NCI-H524 (cell line): ENCODE data around the gene ZNF76.

Source experiments
- DNase-seq, 2 experiments: peaks; one replicate each; lab custom pipeline; 2025; lab: John Stamatoyannopoulos, UW

The ZNF76 gene

DNA sequence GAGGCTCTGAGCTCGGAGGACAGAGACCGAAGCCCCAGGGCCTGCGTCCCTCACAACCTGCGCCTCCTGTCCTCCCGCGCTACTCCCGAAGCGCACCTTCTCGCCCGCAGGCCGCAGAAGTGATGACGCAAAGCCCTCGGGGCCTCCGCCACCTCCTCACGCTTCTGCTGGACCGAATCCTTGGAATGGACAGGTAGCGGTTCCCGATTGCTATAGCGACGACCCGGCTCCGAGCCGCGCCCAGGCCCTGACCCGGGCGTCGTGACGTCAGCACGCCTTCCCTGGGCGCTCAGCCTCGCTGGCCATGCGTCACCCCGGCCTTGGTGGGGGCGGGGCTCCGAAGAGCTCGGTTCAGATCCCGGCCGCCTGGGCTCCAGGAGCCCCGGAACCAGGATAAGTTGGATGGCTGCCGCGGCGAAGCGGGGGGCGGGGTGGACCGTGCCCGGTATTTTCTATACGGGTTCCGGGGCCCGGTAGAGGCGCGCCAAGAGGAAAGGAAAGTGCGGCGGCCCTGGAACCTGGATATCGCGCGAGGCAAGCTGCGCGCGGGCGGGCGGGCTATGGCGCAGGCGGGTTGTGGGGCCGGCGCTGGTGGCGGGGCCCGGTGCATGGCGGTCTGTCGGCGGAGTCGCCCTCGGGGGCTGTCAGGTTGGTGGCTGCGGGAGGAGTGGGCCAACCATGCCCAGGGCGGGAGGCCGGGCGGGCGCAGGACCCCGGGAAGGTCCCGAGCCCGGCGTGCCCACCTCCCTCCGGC is at the start of gene ZNF76:
ZNF76 (plus strand) TSS at position 542 of the 754 bp plus-strand sequence. CDS start 21,417 bp downstream, outside the sequence.
- peak; percentile 95 to 96 for DNase-seq

DNA sequence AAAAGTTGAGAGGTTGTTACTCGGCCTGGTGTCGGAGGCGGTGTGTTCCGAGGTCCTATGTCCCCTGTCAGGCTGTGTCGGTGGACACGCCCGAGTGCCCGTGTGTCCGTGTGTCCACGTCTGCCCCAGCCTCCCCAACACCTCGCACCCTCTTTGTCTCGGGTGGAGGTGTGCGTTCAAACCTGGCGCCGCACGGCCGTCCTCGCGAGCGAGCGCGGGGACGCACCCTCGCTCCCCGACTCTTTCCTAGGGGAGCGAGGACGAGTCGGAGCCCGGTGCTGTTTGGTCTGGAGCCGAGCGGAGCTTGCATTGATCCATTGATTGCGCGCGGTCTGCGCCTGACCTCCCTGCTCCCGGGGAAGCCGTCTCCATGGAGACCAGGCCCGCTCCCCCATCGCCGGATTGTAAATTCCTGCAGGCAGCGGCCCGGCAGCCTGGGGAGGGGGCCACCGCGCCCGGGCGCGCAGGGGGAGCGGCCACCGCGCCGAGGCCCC is 46.2 kb upstream of the ZNF76 start:
- DNase-seq: no peak

DNA sequence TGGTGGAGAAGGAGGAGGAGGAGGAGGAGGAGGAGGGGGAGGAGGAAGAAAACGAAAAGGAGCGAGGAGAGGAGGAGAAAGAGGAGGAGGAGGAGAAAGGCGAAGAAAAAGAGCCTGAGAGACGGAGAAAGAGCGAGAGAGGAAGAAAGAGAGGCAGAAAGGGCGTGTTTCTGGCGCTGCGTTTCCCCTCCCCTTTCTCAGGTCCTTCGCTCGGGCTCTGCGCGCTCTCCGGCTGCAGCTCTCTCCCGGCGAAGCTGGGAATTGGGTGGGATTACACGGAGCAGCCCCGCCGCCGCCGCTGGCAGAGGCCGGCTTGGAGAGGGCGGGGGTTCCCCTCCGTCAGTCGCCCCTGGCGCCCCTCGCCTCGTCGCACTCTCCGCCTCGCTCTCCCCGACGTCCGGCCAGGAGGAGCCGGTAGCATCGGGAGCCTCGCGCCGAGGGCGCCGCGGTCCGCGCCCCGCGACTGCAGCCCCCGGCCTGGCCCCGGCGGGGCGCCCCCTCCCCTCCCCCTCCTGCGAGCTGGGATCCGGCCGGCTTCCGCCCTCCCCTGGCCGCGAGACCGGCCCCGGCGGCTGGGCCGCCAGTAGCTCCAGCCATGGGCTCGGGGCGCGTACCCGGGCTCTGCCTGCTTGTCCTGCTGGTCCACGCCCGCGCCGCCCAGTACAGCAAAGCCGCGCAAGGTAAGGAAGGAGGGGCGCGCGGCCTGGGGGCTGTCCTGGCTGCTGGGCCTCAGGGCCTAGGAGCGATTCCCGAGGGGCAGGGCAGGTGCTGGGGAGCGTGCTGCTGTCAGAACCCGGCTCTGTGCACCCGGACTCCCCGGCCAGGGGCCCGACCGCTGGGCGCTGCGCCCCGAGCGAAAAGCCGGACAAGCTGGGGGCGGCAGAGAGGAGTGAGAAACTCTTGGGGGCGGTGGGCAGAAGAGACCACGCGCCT is 45.4 kb upstream of the ZNF76 start, which contains the start of gene SCUBE3:
SCUBE3 (plus strand) TSS at position 133 of the 933 bp plus-strand sequence; CDS start at position 596, 463 bp downstream.
- DNase-seq: peak in 1 of 2 experiments; percentile 30

DNA sequence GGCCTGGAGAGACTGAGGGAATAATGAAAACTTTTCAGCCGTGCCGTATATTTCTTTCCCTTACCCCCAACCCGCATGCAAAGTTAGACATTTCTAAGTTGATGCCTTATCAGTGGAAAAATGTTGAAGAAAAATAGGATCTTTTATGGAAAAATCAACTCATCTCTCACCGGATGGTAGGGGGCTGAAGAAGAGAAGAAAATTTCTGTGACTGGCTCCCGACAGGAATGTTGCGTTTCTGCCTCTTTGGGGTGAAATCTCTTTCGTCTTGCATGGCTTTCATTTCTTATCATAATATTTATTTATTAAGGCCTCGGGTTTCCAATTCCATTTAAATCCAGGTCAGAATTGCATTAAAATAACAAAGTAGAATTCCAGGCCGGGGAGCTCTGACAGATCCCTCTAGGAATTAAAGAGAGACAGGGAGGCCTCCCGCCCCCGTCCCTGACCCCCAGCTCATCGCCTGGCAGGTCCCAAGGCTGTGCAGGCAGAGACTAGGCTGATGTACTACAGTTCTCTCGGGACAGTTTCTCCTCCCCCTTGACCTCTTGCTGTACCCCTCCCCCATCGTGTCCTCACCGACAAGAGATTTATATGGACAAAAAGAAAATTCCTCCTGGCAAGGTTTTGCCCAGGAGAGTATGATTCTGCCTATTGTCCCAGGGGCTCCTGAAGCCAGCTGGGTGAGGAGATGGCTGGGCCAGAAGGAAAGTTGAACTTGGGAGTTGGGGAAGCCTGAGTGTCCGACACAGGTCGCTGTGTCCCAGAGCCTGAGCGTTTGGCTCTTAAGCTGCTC is 44.5 kb upstream of the ZNF76 start:
- DNase-seq: no peak

DNA sequence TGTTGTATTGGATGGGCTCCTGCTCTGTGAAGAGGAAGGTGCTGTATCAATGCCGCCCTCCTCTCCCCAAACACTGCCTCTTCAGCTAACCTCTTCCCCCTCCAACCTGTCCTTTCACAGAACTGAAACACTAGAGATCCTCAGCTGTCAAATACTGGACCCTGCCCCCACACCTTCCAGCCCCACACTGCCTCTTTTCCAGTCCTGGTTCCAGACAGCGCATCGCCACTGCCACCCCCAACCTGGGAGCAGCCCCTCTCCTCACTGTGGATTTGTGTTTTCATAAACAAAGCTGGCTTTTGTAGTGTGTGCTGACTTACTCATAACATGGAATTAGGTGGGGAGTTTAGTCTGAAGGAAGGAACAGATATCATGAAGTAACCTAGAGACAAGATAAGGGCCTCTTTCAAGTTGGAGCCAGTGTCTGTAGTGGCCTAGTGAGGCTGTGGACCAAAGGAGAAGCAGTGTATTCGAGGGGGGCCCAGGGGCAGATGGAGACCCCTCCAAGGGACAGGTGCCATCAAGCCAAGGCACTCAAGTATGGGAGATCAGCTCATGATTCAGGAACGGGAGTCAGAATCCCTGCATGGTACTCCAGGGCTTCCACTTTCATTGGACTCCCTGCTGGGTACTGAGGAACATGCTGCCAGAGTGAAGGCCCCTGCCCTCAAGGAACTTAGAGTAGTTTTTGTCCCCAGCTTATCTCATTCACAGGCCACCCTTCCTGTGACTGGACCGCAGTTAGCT is 43.7 kb upstream of the ZNF76 start:
- DNase-seq: no peak

DNA sequence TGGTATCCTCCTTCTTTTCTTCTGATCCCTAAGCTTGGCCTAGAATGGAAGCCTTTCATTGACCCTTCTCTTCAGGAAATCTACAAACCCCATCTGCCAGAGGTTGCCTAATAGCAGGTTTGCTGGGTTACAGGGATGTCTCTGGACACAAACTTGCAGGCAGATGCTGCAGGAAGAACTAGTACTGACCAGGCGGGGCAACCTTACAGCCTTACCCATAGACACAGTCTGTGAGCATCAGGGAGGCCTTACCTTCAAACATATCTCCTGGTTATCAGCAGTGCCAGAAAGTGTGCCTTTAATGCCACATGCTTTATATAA is 43.2 kb upstream of the ZNF76 start:
- no peak for DNase-seq

DNA sequence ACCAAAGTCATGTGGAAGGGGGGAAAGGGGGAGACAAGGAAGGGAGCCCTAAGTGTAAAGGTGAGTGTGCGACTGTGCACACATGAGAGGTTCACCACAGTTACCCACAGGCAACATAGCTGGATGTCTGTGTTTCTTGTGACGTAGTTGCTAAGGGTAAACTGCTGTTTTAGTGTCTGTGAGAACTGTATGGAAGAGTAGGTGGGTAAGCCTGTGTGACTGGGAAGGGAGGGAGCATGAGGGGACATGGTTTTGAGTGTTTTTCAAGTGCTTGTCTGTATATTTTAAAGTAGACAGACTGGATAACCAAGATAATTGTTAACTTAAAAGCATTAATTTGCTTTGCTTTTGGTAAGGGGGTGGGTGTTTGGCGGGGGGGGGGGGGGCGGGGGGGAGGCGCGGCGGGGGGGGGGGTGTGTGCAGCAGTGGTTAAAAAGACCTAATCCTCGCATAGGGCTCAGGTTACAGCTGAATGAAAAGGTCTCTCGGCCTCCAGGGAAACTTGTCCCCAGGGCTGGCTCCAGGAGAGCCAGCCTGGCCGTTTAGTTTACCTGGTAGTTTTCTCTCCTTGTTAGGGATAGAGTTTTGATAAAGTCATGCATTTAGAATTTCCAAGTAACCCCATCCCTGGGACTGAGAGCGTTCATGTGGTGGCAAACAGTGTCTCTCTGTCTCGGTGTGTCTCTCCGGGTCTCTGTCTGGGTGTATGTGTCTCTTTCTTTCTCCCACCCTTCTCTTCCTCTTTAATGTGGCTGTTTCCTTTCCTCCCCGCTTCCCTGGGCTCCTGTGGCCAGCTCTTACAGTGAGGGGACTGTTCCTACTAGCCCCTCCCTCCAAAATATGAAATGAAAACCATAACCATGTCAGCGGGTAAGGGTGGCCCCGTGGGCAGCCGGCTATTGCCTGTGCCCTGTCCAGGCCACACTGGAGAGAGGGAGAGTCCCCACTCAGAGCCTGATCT is 42.4 kb upstream of the ZNF76 start:
- peak in 1 of 2 experiments; percentile 57 for DNase-seq

DNA sequence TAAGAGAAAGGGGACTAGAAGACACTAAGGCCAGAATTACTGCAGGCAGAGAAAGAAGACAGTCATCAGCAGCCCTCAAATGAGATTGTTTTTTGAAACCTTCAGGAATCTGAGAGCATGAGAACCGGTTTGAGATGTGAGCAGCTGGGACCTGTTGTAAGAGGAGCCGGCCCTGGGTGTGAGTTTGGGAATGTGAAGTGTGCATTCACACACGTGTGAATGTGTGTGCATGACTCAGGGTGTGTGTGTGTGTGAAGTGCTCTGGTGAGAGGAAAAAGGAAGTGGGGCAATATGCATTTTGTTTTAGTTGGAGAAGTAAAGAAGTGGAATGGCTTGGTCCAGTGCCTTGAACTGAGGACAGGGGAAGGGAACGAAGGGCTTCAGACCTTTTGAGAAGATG is 41.5 kb upstream of the ZNF76 start:
- DNase-seq: no peak

DNA sequence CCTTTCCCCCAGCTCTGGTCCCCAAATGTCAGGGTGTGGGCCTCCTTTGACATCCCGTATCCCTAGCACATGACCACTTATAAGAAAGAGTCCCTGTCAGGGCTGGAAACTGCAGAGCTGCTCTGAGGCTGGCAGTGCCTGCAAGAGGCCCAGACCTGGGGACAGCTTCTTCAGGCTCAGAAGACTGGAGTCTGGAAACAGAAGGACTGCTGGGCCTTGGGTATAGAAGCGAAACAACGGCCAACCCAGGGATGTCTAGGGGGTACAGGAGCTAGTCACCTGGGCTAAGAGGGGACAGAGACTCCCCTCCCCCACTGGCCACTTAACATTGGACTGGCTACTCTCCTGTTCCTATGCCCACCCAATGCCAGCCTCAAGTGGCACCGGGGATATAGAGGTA is 41.1 kb upstream of the ZNF76 start:
- no peak for DNase-seq

DNA sequence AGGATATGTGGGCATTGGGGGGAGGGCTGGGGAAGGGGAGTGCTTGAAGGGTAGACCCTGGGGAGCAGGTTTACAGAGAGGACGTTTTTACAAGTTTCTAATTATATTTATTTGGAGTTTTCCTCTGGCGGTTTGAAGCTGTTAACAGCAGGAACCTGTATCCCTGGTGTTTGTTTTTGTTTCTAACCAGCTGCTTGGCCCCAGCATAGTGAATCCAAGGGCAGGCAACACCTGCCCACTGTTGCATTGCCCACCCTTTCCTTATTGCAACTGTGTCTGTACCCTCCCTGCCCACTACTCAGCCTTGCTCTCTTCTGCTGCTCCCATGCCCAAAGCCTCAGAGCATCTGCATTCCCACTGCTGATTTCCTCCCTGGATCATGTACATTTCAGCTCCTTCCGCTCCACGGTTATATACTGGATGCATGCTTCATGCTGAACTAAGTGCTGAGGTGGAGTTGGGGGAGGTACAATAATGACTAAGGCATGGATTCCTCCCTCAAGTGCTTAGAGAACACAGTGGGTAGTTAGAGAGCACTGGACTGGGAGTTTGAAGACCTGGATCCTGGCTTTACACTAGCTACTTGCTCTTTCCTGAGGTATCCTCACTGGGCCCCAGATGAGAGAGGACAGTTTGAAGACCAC is 39.7 kb upstream of the ZNF76 start:
- no peak for DNase-seq

DNA sequence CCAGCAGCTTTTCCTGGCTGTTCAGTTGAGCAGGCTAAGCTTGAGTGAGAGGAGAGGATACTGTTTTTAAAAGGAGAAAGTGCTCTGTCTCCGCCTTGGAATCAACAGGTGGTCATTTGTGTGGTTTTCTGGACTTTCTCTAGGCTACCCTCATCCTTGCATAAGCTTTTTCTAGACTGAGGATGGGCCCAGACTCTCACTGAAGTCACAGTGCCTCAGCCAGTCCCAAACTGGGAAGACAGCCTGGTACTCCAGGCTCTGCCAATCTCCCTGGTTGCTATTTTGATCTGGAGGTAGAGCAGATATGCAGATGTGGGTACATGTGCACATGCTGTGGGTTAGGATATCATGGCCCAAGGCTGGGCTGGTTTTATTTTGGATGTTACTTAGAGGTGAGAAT is 38.8 kb upstream of the ZNF76 start:
- no peak for DNase-seq

DNA sequence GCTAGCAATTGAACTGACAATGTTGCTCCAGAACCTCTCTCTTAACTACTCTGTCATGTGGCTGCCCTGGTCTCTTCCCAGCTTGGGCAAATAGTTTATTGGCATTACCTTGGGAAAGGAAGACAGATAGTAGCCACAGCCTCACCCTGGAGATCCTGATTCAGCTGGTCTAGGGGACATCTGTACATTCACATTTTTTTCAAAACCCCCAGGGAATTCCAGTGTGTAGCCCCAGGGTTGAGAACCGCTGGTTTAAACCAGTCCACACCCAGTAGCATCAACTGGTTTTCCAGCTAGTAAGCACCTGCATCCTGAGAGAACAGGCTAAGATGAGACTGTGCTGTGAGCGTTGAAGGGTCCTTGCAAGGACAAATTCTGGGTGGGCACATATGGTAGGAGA is 36.1 kb upstream of the ZNF76 start:
- DNase-seq: no peak

DNA sequence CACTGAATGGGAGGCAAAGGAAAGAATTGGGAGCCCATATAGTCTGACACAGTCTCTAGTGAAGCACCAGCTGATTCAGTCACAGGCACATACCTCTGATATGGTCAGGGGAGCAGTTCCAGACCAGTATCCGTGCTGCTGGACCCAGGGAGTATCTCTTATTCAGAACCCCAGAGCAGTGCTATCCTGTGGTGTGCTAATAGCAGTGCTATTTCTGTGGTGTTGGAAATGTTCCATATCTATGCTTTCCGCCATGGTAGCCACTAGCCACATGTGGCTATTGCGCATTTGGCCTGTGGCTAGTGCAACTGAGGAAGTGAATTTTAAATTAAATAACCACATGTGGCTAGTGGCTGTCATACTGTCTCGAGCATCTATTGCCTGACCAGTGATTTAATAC is 34.8 kb upstream of the ZNF76 start:
- no peak for DNase-seq

DNA sequence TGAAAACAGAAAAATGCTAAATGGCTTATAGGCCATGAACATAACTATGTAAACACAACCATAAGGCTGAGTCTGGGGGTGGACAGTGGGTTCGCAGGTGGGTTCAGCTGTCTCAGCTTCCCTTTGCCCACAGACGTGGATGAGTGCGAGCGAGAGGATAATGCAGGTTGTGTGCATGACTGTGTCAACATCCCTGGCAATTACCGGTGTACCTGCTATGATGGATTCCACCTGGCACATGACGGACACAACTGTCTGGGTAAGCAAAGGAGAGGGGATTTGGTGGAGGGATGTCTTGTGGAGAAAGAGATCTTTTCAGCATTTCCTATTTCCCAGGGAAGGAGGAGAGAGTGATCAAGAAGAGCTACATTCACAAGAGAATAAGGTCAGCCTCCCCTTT is 31.1 kb upstream of the ZNF76 start:
- no peak for DNase-seq

DNA sequence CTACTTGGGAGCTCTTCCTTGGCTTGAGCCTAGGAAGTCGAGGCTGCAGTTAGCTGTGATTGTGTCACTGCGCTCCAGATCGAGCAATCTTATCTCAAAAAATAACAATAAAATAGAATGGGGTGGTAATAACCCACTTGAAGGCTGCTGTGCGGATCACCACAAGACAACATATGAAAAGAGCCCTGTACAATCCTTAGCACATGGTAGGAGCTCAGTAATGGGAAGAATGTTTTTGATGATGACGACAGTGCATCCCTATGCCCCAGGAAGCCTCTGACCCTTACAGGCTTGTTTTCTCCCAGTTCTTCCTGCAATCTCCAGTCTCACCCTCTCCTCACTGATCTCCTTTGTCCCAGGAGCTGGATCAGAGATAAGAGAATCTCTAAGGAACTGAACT is 30.2 kb upstream of the ZNF76 start:
- DNase-seq: no peak

DNA sequence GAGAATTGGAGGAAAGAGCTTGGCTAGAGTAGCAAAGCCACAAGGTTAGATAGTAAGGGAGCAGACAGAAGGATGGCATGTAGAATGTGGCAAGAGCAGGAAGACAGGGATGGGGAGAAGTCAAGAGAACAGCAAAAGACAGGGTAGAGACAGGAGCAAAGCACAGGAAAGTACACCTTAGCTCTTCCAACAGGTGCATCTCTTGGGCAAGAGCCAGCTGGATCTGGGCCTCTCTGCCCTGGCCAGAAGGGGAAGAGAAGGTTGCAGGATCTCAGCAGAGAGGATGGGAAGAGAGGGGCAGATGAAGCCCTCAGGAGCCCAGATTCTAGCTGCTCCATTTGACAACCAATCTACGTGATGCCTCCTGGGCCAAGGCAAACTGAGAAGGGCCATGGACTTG is 29.0 kb upstream of the ZNF76 start:
- DNase-seq: no peak

DNA sequence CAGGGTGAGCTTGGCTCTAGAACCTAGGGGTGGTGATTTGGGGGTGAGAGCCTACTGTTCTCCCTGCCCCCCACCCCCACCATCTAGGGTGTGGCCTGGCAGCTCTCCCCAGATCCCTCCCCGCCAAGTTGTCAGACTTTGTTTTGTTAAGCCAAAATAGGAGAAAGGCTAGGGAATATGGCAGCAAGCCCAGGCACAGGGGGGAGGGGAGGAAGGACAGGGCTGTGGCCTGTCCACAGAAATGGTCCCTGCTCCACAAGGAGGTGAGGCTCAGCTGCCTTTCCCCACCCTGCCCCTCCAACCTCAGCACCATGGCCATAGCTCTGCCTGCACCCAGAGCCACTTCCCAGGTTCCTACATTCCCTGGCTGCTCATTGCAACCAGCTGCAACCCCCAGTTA is 28.6 kb upstream of the ZNF76 start:
- DNase-seq: no peak

DNA sequence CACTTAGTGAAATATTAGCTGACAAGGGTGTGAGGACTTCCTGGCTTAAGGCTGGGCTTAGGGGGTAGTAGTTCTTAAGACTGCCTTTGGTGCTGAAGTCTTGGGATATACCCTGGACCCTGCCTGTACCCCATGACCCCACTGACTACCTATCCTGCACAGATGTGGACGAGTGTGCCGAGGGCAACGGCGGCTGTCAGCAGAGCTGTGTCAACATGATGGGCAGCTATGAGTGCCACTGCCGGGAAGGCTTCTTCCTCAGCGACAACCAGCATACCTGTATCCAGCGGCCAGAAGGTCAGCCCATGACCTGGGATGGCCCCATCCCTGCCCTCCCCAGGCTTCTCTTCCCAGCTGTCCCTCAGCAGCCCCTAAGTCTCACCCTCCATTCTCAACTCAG is 28.0 kb upstream of the ZNF76 start:
- no peak for DNase-seq

DNA sequence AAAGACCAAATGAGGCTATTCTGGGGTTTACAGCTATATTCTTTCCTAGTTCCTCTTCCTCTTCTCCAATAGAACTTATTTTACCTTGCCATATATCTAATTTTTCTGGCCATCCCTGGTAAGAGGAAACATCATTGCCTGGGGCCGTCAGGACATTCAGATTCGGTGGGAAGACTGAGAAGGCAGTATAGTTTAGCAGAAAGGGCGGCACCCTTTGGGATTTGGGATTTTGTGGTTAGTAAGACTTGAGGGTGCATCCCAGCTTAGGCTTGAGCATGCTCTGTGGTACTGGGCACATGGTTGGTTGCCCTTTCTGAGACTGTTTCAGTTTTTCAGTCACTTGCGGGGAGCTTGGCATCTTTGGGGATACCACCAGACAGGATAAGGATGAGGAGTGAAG is 24.6 kb upstream of the ZNF76 start:
- no peak for DNase-seq

DNA sequence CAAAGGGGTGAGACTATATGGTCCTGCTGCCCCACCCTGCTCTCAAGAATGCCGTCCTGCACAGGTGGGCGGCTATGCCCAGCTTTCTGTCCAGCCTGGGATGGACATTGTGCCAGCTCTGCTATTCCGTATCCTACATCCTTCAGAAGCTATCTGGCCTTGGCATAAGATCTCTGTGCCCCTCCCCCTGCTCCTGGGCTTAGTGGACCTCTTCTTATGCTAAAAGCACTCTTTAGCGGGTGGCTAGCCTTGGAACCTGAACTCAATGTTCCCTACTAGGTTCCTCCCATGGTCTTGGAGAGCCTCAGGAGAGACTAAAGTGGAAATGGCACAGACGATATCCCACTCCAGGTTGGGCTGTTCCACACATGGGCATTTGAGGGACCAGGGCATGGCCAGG is 23.3 kb upstream of the ZNF76 start:
- no peak for DNase-seq
